ENCODE measurements around the gene ACACA.
"Not testable (repeated sequence)": the region's sequence is repeated elsewhere in the genome, so short reads cannot be mapped to it uniquely, and the experiment has no call there.

ACACA gene

DNA sequence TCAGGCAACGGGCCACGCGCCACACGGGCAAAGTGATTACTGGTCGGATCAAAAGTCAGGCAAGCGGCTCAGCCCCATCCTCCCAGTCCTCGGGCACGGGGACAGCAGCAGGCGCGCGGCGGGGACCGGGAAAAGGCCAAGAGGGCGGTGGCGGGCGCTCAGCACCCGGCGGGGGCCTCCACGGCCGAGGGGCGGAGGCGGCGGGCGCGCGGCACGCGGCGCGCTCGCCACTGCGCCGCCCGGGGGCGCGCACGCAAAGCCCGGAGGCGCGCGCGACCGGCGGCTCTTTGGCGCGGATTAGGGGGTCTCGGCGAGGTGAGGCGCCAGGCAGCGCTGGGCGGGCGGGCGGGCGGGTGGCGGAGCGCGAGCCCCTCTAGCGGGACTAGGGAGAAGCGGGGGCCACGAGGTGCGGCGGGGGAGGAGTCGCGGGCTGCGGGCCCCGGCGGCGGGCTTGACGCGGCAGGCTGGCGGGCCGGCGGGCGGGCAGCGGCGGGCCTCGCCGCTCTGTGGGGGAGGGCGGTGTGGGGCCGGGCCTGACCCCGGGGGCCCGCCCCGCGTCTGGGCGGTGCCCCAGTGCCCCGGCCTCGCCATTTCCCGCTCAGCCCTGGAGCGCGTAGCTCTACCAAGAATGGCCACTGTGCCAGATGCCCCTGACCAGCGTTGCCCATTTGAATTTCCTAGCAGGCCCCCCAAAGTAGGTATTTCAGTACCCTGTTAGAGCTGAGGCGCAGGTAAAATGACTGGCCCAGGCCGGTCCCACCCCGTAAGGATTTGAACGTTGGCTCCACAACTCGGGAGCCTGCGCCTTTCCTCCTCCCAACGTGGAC is at the start of gene ACACA, which contains the start of gene TADA2A:
ACACA (minus strand) TSS at position 202 of the 827 bp plus-strand sequence. CDS start 537 bp downstream, outside the sequence.
TADA2A (plus strand) TSS at position 252 of the 827 bp plus-strand sequence. CDS start 4,480 bp downstream, outside the sequence.
- DNase-seq: peak; percentile 87

DNA sequence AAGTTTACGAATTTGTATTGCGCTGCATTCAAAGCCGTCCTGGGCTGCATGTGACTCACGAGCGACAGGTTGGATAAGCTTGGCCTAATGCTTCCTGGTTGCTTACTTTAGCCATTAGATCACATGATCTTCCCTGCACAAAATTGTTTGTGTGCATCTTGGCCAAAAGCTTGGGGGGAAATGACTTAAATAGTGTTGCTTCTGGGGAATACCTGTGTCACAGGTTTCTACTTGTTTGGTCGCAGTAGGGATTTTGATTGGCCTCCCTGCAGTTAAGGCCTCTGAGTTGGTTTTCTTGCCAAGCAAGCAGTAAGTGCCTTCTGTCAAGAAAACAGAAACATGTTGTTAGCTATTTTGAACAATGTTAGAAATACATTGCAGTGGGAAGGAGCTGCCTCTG is 43.5 kb upstream of the ACACA start:
- no peak for DNase-seq

DNA sequence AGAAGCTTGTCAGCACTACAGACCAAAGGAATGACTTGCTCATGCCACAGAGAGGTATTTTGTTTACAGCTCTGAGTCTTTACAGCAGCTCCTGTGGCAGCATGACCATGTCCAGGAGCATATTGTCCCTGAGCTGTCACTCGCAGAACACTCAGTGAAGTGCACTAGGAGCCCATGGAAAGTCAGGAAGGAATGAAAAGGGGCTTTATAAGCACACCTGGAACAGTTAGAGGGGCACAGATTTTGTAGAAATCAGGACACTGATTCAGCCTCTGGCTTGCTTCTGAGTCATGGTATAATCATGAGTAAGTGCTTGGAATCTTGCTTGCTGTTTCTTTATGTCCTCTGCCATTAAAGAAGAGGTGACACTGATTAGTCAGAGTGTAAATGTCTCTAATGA is 41.0 kb upstream of the ACACA start:
- no peak for DNase-seq

DNA sequence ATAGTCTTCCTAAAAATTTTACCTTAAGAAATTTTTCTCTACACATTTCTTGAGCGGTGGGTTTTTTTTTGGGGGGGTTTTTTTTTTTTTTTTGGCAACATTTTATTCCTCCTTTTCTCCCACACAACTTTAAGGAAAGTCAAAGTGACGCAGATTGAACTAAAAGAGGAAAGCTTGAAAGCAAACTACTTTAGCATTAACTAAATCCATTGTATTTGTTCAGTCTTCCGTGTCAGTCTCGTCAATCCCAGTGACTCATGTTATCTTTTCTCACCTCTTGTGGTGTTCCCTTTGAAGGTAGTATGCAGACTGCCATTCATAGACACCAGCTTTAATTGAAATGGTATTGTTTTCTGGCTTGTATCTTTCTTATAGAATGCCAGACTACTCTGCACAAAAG is 39.4 kb upstream of the ACACA start:
- no peak for DNase-seq

DNA sequence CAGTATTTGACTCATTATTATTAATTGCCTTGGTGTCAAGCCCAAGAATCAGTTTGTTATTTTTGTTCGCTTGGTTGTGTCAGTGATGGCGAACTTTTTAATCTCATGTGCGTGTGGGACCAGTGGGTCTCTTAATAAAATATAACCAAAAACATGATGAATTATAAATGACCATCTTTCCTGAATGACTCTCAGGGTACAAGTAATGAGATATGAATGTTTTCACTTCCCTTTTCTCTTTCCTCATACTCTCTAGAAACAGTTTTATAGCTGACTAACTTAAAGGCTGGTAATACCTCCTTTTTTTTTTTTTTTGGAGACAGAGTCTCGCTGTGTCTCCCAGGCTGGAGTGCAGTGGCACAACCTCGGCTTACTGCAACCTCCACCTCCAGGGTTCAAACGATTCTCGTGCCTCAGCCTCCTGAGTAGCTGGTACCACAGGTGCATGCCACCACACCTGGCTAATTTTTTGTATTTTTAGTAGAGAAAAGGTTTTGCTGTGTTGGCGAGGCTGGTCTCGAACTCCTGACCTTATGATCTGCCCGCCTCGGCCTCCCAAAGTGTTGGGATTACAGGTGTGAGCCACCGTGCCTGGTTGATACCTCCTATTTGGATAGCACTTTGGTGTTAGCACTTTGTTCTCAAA is 34.9 kb upstream of the ACACA start:
- not testable (repeated sequence) for DNase-seq

DNA sequence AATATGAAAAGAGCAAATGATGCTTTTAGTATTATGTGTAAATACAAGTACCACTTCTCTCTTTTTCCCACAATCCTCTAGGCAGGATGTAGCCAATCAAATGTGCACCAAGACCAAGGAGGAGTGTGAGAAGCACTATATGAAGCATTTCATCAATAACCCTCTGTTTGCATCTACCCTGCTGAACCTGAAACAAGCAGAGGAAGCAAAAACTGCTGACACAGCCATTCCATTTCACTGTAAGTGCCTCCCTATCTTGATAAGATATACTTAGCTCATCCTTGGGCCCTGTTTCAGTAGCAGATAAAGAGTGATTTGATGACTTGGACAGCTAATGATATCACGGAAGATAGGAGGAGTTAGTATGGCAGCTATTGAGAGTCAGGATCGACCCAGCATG is 33.8 kb upstream of the ACACA start:
- DNase-seq: no peak

DNA sequence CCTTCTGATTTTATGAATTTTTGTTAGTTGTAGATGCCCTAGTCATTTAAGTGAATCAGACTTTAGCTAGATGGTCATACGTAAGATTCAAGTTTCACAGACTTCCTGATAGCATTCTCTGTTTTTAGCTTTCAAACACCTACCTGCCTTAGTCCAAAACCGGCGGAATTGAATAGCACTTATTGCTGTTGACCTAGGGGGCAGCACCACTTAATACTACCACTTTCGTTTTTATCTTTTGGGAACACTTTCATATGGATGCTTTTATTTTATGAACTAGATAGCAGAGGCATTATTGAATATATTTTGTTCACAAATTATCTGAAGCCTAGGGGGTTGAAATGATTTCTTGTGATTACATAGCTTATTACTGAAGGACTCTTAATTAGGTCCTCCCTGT is 31.5 kb upstream of the ACACA start:
- DNase-seq: no peak

DNA sequence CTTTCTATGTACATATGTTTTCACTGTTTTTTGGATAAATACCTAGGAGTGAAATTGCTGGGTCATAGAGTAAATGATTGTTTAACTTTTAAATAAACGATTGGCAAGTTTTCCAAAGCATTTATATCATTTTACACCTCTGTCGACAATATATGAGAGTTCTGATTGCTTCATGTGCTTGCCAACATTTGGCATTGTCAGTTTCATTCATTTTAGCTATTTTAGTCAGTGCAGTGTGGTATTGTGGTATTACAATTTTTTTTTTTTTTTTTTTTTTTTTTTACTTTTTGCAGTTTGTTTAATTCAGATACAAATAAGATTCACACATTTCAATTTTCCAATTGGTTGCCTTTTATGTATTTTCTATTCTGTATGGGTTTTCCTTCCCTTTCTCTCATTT is 26.0 kb upstream of the ACACA start:
- DNase-seq: no peak

DNA sequence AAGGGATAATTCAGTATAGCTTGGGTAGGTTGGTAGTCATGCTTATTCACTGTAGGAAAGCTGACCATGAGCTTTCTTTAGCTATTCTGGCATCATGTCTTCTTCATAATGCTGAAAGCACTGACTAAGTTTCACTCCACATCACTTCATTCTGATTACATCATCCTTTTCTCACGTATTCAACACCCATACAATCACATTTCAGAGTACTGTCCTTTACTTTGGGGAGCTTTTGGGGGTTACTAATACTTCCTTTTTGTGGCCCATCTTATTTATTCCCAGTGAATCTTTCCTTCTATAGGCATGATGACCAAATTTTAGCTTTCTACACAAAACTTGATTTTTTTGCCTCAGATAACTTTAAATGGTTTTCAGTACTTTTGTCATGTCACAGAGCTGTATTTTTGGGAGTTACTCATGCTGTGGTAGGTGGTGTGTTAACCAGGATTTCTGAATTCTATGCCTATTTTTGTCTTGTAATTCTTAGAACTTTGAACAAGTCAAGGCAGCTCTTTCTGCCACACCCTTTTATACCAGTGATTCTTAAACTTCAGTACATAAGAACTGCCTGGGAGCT is 23.5 kb upstream of the ACACA start:
- DNase-seq: no peak

DNA sequence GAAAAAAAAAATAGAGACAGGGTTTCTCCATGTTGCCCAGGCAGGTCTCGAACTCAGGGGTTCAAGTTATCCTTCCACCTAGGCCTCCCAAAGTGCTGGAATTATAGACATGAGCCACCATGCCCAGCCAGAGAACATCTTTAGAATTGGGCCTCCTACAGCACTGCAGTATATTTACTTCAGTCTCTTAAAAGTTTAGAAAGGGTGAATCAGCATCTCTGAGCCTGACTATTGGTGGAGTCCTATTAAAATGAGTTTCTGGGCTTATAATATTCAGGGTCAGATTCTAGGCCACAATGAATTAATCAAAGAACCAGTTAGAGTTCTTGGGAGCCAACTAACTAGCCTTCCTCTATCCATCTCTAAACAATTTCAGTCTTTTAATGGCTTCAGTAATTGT is 22.8 kb upstream of the ACACA start:
- no peak for DNase-seq

DNA sequence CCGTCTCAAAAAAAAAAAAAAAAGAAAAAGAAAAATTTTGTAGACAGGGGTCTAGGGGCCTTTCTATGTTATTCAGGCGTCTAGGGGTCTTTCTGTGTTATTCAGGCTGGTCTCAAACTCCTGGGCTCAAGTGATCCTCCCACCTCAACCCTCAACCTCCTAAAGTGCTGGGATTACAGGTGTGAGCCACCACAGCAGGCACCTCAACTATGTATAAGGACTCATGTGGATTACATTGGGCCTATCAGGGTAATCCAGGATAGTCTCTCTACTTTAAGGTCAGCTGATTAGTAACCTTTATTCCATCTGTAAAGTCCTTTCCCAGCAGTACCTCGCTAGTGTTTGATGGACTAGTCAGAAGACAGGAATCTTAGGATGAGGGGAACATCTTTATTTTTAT is 22.4 kb upstream of the ACACA start:
- no peak for DNase-seq

DNA sequence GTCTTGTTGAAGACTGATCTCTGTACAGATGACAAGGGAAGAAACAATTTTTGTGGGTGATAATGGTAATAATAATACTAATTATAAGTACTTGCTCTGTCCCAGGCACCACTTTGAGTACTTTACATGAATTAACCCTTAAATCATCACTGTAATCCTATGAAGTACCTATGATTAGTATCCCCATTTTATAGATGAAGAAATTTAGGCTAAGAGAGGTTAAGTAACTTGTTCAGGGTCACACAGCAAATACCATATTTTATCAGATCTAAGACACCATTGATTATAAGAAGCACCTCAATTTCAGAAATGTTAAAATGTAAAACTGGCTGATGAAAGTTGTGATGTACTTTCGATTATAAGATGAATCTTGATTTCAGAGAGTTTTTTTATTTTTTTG is 18.6 kb upstream of the ACACA start:
- DNase-seq: no peak

DNA sequence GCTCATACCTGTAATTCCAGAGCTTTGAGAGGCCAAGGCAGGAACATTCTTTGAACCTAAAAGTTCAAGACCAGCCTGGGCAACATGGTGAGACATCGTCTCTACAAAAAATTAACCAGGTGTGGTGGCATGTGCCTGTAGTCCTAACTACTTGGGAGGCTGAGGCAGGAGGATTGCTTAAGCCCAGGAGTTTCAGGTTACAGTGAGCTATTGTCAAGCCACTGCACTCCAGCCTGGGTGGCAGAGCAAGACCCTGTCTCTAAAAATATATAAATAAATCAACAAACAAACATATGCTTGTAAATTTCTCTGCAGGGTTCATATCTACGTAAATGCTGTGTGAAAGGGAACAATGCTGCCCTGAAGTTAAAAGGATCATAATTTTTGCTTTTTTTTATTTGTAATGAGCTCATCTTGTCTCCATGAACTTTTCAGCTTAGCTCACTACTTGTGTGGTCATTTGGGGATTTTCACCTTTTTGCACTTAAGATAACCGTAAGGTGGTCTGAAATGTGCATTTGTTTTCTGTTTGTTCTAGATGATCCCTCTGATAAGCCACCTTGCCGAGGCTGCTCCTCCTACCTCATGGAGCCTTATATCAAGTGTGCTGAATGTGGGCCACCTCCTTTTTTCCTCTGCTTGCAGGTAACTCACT is 16.5 kb upstream of the ACACA start:
- no peak for DNase-seq

DNA sequence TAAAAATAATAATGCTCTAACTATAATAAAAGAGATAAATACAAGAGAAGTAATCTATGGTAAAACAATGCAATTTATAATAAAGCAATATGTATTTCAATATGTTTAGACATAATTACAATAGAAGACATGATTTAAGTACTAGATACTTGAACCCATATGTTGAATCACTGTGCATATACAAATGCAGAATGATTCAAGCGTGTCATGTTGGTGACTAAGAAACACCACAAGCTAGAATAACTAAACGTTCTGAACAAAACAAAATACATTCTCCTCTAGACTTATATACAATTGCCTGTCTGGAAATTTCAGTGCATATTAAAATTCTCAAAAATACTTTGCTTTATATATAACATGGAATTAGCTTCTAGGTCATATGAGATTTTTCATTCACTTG is 11.2 kb upstream of the ACACA start:
- DNase-seq: no peak

DNA sequence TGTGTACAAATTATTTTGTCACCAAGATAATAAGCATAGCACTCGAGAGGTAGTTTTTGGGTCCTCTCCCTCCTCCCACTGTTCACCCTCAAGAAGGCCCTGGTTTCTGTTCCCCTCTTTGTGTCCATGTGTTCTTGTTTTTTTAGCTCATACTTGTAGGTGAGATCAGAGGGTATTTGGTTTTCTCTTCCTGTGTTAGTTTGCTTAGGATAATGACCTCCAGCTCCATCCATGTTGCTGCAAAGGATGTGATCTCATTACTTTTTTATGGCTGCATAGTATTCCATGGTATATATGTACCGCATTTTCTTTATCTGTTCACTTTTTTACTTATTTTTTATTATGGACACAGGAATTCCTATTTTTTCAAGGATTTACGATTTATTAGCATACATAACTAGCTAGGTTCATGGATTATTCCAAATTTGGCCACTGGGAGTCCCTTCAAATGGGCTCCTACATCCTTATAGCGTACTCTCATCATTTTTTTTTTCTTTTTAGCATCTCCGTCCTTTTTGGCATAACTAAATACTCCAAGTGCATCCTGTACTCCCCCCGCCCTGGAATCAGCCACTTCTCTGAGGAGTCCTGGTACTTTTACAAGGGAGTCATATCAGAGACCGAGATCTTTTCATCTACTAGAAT is 7.4 kb upstream of the ACACA start:
- no peak for DNase-seq

DNA sequence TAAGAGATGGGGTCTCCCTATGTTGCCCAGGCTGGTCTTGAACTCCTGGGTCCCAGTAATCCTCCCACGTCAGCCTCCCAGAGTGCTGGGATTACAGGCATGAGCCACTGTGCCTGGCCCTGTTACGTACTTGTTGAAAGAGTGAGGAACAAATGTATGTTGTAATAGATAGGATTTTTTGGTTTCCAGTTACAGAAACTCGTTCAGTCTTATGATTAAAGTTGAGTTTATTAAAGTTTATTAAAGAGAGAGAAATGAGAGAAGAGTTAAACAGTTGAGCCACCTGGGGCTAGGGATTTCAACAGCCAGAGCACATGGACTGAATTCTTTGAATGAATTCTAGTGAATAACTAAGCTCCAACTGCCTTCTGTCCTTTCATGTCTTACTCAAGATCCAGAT is 3.7 kb upstream of the ACACA start:
- no peak for DNase-seq

DNA sequence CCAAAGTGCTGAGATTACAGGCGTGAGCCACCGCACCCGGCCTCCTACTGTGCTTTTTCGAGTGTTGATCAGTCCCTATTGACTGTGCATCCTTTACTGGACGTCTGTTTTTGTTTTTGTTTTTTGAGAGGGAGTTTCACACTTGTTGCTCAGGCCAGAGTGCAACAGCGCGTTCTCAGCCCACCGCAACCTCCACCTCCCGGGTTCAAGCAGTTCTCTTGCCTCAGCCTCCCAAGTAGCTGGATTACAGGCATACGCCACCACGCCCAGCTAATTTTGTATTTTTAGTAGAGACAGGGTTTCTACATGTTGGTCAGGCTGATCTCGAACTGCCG is 1.5 kb upstream of the ACACA start:
- not testable (repeated sequence) for DNase-seq

DNA sequence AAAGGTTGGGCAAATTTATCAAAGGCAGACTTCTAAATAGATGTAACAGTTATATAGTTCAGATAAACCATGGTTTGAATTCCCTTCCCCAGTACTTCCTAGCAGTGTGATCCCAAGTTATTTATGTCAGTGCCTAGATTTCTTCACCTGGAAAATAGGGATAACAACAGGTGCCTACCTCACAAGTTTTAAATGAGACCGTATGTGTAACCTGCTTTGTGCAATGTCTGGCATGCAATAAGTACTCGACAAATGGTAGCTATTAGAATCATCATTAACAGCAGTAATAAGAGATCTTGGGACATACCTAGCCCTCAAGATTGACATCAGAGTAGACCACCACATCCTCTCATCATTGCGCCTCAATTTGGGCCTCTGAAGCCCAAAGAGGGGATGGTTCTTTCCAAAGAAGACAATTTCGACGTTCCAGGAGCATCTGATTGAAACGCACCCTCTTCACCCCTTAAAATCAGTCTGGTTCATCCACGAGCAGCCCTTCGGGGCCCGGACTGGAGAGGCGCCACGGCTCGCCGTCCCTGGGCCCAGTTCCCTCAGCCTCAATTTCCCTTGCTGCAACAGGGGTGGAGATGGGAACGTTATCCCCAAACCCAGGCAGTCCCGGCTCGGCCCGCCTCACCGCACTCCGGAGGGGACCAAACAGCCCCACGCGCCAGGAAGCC is 541 bp downstream of the ACACA start:
- DNase-seq: no peak

DNA sequence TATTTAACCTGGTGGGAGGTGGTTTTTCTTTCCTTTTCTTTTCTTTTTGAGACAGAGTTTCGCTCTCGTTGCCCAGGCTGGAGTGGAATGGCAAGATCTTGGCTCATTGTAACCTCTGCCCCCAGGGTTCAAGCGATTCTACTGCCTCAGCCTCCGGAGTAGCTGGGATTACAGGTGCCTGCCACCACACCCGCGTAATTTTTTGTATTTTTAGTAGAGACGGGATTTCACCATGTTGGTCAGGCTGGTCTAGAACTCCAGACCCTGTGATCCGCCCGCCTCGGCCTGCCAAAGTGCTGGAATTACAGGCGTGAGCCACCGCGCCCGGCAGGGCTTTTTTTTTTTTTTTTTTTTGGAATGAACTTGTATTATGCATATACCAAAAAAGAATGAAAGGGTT is 1.1 kb downstream of the ACACA start:
- not testable (repeated sequence) for DNase-seq

DNA sequence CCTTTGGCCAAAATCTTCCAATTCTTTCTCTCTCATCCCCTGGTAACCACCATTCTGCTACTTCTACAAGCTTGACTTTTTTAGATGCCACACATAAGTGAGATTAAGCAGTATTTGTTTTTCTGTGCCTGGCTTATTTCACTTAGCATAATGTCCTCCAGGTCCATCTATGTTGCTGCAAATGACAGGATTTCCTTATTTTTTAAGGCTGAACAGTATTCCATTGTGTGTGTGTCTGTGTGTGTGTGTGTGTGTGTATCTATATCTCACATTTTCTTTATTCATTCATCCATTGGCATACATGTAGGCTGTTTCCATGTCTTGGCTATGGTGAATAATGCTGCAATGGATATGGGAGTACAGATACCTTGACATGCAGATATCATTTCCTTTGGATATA is 6.1 kb downstream of the ACACA start:
- DNase-seq: no peak

DNA sequence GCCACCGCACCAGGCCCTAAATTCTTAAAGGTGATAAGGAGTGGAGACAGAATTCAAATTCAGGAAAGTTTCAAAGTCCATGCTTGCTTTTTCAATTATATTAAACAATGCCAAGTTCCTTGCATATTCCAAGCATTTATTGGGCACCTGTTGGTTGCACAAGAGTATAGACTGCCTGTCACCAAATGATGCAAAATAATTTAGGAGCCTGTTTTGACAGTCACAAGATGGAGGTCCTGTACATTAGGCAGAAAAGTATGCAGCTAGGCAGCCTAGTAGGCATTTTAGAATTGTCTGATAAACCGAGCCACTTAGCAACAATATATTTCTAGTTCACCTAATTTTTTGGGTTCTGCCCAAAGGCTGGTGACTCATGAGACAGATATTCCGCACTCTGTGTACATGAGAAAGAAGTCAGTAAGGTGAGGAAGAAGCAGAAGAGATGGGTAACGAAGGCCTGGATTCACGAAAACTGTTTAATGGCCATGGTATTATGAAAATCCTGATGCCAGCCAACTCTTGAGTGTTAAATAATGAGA is 7.3 kb downstream of the ACACA start:
- DNase-seq: no peak

DNA sequence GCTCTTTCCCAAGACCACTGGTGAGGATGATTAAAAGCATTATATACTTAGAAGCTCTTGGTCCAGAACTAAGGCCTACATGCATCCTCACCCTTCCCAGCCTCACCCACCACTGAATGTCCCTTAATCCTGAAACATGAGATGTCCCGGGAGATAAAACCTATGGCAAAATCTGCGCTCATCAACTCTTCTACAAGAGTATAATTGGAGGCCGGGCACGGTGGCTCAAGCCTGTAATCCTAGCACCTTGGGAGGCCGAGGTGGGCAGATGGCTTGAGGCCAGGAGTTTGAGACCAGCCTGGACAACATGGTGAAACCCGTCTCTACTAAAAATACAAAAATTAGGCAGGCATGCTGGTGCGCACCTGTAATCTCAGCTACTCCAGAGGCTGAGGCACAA is 13.3 kb downstream of the ACACA start:
- no peak for DNase-seq
